Glomerular visceral epithelial cell (primary cell): ENCODE results near the gene ISOC1.

Source experiments
- DNase-seq: peaks from one replicate; pipeline ENCODE4 v3.0.0-alpha.2; 2016; ENCODE audit errors: extremely low spot score

The ISOC1 gene

DNA sequence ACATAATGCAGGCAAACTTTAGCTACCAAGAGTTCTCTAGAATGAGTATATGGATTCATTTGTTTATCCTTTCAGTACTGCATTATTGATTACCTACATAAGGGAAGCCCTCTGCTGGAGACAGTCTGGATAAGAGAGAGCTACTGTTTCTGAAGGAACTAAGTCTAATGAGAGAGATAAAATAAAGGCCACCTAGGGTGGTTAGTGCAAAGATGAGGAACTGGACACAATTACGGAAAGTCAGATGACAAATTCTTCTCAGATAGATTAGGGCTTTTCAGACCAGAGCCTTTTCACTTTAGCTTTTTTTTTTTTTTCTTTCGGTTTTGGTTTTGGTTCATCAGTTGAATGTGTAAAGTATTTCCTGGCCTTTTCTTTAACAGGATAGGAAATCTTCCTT, 31.3 kb downstream of the ISOC1 start:
- DNase-seq, result no peak

- no peak for DNase-seq
Measured at GRCh38 chr5:129133553-129133952, 39.0 kb downstream of the ISOC1 start.

GRCh38 chr5:129135633-129136032, 41.1 kb downstream of the ISOC1 start:
- DNase-seq, result no peak

DNA sequence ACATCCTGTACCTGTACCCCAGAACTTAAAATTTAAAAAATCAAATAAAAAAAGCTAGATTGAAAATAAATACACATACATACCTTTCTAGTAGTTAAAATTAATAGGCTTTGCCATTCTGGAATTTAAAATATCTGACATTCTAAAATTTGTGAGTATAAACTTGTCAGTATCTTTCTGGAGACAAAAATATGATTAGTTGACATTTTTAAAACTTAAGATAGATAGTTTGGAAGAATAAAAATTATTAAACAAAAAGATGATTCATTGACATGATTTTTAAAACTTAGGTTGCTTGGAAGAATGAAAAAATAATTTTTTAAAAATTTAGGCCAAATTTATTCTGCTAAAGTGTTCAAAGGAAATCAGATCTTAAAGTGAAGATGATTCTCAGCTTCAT, 43.1 kb downstream of the ISOC1 start:
- no peak for DNase-seq

DNA sequence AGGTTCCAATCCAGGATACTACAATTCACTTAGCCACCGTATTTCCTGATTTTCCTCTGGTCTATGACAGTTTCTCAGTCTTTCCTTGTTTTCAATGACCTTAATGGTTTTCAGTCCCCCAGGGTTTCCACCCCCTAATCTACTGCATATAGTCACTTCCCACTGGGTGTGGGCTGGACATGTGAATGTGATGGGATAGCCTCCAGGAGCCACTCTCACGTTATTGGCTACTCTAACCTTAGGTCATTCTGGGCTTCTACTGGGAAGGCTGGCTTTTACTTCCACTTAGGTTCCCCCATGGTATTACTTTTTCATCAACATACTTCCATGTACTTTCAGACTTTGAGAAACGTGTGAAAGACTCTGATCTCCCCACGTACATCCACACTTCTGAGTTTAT, 46.5 kb downstream of the ISOC1 start:
- DNase-seq, result no peak

DNA sequence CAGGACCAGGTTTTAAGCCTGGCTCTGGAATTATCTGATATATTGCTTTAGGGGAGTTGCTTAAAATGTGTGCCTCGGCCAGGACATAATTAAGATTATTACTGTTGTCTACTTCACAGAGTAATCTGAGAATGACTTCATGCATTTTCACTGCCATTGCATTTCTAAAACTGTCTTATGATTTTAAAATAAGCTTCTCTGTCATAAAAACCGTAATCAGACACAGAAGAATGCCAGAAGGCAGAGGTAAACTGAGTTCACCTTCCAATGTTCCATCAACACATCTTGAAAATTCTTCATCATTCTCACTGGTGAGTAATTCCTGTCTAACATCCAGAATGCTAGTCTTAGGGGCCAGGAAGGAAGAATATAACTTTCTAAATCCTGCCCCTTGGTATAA, 47.1 kb downstream of the ISOC1 start:
- DNase-seq, result no peak

DNA sequence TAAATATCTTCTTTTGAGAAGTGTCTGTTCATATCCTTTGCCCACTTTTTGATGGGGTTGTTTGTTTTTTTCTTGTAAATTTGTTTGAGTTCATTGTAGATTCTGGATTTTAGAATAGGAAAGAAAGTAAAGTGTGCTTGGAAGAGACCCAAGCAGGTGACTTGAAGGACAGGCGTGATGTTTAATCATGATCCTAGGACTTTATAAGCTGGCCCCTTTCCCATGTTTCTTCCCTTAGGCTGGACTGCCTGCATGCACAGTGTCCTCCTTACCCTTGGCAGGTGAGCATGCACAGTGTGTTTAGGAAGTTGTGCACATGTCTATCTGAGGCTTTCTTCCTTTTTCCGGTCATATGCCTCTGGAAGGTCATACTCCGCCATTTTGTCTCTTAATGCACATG, 61.3 kb downstream of the ISOC1 start:
- DNase-seq, result no peak

- DNase-seq, result no peak
Measured at GRCh38 chr5:129161830-129162229, 67.3 kb downstream of the ISOC1 start.
